Measurements from ENCODE around the gene ENHO.

ENHO gene

DNA sequence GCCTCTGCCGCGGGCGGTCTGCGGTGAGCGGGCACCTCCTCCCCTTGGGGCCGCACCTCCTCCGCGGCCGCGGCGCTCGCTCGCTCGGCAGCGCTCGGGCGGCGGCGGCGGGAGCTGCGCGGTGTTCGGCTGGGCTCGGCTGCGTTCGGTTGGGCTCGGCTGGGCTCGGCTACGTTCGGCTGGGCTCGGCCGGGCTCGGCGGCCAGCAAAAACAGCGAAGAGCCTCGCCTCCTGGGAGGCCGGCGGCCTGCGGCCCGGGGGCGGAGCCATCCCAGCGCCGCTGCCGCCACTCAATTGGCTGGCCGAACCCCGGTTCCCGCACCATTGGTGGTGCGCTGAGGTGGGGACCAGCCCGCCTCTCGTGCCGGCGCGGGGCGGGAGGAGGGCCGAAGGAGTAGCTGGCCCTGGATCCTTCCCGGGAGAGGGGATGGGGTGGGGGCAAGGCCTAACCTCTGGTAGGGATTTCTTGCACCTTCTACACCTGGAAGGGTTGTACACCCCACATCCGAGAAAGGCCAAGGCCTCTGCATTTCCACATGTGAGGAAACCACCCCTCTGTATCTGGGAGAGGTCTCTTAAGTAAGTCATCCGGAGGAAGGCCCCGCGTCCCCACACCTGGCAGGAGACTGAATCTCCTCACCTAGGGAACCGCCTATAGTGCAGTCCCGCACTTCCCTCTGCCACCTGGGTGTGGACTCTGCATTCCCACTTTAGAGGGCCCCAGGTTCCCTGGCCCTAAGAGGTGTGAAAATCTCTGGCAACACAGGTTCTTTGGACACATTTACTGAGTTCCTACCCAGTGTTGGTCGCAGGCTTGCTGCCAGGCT, at the start of gene ENHO:
ENHO (minus strand) TSS at position 20 of the 827 bp plus-strand sequence. CDS start 1,295 bp downstream, outside the sequence.
- peak; percentile 91 for DNase-seq (ENCODE audit: low spot score)

DNA sequence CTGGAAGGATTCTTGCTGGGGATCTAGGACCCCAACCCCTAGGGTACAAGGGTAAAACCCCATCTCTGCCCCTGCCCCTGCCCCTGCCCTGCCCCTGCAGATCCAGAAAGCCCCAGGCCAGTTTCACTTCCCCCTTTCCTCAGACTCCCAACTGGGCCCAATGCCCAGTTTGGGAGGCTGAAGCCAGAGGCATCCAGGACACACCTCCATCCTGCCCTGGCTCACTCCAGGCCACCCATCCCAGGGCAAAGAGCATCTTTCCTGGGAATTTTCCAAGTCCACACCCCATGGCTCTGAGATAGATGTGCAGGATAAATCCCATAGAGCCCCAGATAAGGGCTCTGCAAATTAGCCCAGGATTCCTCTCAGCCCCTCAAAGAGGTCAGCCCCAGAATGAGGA, 49.3 kb upstream of the ENHO start:
- DNase-seq (ENCODE audit: low spot score) = no peak

DNA sequence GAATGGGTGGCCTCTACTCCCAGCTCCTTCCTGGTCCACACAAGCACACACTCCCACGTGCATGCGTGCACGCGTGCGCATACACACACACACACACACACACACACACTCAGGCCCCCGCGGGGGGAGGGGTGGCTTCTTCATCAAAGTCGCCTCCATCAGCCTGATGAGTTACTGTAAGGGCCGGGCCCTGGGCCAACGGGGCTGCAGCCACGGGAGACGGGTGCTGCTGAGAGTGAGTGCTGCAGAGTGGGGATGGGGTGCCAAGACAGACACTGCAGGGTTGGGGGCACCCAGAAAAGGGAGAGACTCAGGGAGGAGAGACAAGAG, 48.7 kb upstream of the ENHO start:
- no peak for DNase-seq (ENCODE audit: low spot score)

DNA sequence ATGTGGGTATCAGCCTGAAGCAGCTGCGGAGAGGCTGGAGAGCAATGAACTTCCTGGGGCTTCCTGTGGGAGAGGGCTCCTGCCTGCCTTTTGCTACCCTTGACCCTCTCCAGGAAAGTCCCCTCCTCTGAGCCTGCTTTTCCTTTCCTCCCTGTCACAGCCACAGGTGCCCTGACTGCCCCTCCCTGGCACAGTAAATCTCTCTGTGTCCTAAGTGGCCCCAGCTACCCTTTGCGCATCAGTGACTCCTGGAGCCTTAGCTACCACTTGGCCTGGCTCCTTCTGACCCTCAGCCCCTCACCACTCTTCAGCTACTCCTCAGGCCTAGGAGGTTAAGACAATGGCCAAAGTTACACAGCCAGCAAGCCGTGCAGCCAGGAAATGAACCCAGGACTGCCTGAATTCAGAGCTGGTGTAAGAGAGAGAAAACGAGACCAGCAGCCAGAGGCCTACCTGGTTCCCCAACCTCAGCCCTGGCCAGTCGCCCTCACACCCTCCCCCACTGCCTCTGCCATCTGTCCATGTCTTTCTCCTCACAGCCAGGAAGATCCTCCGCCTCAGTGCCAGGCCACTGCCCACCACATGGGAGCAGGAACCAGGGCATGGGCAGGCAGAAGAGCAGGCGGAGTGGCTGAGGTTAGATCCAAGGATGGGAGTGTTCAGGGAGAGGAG, 48.2 kb upstream of the ENHO start:
- DNase-seq (ENCODE audit: low spot score) = no peak

- DNase-seq (ENCODE audit: low spot score) = no peak
Measured at GRCh38 chr9:34570376-34570775, 47.6 kb upstream of the ENHO start.

GRCh38 chr9:34568774-34569173, 46.0 kb upstream of the ENHO start:
- no peak for DNase-seq (ENCODE audit: low spot score)

GRCh38 chr9:34568133-34568532, 45.3 kb upstream of the ENHO start:
- DNase-seq (ENCODE audit: low spot score) = no peak

- DNase-seq (ENCODE audit: low spot score) = no peak
Measured at GRCh38 chr9:34566972-34567371, 44.2 kb upstream of the ENHO start.

- no peak for DNase-seq (ENCODE audit: low spot score)
Measured at GRCh38 chr9:34566322-34566721, 43.5 kb upstream of the ENHO start.

GRCh38 chr9:34565856-34566255, 43.1 kb upstream of the ENHO start:
- no peak for DNase-seq (ENCODE audit: low spot score)

DNA sequence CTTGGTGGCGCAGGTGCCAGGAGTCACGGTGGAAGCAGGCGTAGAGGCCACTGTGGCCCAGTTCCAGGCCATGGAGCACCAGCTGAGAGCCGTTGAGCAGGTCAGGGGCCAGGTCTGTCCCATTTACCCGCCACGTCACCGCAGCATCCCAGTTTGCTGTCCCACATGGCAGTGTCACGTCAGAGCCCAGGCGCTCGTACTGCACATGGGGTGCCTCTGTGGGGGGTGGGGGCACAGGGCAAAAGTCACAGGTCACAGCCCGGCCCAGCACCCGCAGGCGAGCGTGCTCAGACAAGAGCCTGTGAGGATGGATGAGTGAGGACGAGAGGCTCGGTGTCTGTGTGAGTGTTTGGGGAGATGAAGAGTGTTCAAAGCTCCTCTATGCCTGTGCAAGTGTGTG, 41.8 kb upstream of the ENHO start:
- DNase-seq (ENCODE audit: low spot score) = no peak

DNA sequence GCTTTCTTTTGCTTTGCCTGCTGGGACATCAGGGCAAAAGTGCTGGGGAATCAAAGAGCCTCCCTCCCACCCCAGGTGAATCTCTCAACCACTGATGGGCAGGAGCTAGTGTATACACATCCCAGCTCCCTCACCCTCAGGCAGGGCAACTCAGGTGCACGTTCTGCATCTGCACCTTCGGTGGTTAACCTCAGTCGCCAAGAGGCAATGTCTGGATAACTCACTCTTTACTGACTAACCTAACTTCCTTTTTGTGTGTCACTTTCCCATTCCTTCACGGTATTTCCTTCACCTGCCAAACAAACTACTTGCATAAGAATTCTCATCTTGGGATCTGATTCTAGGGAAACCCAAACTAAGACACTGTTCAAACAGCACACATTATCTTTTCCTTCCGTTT, 40.5 kb upstream of the ENHO start:
- DNase-seq (ENCODE audit: low spot score) = no peak

DNA sequence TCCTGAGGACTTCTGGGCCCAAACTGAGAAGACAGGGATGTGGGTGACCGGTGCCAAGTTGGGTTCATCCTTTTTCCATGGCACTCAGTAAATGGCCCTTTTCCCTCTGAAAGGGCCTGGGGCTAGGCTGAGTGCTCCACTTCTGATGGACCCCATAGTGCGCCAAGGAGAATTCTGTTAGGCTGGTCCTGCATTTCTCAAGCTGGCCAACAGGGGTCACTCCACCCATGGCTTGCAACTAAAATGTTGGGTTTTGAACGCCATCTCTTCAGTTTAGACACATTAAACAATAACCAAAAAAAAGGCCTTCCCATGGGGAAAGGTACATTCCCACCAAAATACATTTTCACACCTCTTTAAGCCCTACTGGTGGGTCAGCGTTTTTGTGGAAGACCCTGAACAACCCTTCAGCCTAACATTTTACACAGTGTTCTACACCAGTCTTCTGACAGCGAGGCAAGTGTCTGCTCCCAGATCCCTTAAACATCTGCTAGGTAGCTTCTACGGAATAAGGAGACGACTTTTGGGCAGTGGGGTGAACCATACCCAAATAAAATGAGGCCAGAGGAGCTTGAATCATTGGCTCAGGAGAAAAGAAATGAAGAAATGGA, 39.5 kb upstream of the ENHO start:
- DNase-seq (ENCODE audit: low spot score) = no peak

GRCh38 chr9:34560599-34561214, 37.9 kb upstream of the ENHO start:
- no peak for DNase-seq (ENCODE audit: low spot score)

DNA sequence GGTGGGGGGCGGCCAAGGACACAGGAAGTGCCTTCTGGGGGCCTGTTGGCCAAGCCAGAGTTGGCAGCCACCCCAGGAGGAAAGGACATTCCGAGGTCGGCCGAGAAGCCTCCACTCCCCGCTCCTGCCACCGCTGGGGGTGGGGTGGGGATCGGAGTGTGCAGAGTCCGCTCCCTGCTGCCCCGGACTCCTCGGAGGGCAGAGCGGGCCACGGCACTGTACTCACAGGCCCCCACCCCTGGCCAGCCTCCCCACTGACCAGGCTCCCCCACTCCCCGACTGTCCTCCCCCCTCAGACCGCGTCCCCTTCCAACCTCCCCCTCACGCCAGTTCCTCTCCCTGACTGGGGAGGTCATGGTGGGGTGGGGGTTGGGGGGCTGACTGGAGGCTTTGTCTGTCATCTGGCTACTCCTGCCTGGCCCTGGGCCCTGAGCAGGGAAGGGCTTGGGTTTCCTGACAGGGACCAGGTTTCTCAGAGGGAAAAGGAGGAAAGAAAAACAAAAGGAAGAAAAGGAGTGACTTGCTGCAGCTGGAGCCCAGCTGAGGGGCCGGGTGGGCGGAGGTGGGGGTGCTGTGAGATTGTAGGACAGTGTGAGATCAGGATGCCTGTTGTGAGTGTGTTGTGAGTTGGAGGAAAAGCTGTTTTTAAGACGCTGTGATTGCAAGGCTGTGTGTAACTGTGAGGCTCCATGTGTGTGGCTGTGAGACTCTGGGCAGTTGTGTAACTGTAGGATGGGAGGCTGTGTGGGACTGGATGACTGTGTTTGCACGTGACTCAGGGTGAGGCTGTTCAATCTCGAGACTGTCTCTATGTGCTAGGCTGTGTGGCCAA, 37.0 kb upstream of the ENHO start:
- no peak for DNase-seq (ENCODE audit: low spot score)

DNA sequence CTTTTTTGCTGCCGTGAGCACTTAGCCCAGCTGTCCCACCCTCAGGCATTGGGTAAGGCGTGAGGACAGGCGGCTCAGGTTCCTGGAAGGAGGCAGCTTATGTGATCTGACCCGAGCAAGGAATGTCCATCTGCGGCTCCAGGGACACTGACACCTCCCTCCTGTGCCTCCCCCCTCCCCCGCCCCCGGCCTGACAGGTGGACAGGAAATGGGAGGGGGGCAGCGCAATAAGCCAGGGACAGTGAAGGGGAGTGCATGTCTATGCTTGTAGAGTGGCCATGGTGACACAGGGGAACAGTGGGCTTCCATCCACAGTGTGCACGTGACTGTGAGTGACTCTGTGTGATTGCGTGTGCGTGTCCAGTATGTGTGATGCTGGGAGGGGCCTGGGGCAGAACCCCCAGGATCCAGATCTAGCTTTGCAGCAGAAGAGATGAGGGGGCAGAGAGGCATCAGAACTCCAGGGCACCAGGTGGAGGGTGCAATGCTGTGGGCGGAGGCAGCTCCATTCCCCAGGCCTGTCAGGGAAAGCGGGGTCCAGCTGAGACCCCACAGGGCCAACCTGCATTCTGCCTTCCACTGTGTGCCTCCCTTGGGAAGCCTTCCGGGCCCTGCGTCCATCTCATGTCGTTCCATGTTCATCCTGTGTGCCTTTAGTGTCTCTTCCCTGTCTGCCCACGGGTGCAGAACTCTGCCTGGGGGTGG, 36.3 kb upstream of the ENHO start:
- DNase-seq (ENCODE audit: low spot score) = no peak

GRCh38 chr9:34558364-34558763, 35.6 kb upstream of the ENHO start:
- no peak for DNase-seq (ENCODE audit: low spot score)

DNA sequence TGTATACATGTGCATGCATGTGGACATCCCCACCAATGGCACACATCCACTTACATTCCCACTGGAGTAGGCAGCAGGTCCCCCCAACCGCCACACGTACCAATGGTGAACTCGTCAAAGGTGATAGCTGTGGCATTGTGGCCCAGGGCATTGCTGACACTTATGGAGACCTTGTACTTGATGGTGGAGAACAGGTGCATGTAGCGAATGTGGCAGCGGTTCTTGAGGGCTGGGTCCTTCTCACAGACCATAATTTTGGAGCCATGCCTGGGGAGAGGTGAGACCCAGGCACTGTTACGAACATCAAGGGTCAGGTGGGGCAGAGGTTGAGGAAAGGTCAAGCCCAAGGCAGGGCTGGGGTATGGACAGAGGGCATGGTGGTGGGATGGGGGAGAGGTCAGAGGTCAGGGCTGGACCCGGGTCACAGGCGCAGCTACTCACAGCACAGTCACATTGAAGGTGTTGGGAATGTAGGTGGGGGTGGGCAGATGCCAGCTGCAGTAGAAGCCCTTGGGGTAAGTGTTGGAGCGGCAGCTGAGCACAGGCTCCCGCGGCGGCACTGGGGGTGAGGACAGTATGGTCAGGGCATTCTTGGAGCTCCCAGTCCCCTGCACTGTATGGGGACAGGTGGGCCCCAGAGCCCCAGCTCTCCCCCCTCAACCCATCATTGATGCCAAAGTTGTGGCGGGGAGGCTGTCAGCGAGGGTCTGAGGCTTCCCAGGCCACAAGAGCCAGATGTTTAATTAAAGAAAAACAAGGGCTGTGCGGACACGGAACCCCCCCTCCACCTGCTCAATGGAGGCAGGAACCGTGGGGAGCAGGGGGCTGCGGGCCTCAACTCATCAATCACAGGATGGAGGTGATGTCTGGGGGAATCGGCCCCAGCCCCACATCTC, 34.9 kb upstream of the ENHO start:
- no peak for DNase-seq (ENCODE audit: low spot score)

DNA sequence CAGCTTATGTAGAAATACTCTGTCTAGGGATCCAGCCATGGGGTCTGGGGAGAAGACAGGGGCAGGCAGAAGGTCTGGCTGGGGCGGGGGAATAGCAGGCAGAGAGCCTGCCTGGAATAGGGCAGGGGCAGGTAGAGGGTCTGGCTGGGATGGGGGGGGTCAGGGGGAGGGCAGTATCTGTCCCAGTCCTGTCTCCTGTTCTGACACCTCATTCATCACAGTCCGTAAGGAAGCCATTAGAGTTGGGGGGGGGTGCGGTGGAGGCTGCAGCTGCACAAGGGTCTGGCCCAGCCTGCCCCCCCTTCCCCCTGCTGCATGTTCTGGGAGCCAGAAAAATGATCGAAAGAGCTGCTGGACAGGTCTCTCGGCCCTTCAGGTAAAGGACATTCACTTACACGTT, 34.2 kb upstream of the ENHO start:
- DNase-seq (ENCODE audit: low spot score) = no peak

- DNase-seq (ENCODE audit: low spot score) = no peak
Measured at GRCh38 chr9:34555936-34556525, 33.2 kb upstream of the ENHO start.
